H9 (cell line): ENCODE data around the gene CACNA1H. TPM values are rescaled to one million over a fixed set of nuclear protein-coding genes. Genes with fewer than 3 reads are reported as not detected.

ENCODE experiments used
- DNase-seq: peaks from one replicate; pipeline ENCODE4 v3.0.0-alpha.2; 2017
- H2AFZ ChIP-seq: one replicate; pipeline ENCODE4 v1.6.1; 2013; ENCODE audit warnings: mild to moderate bottlenecking, low read length, control low read depth, moderate library complexity
- H2AK5ac ChIP-seq: 2 replicates; pipeline ENCODE4 v1.6.1; 2013; ENCODE audit warnings: low read length, control low read depth, mixed read lengths; ENCODE audit not compliant: insufficient read length
- H2BK120ac ChIP-seq: one replicate; pipeline ENCODE4 v1.6.1; 2013; ENCODE audit warnings: low read depth, mild to moderate bottlenecking, low read length, control low read depth, inconsistent platforms; ENCODE audit not compliant: poor library complexity, severe bottlenecking
- H2BK12ac ChIP-seq: 2 replicates; pipeline ENCODE4 v1.6.1; 2013; ENCODE audit warnings: low read length, control low read depth, mixed read lengths, low read depth; ENCODE audit not compliant: insufficient read length
- H2BK15ac ChIP-seq: 2 replicates; pipeline ENCODE4 v1.6.1; 2013; ENCODE audit warnings: low read depth, low read length, control low read depth
- H2BK20ac ChIP-seq: one replicate; pipeline ENCODE4 v1.6.1; 2013; ENCODE audit warnings: low read depth, mild to moderate bottlenecking, low read length, control low read depth, inconsistent platforms; ENCODE audit not compliant: poor library complexity, severe bottlenecking
- H2BK5ac ChIP-seq: 2 replicates; pipeline ENCODE4 v1.6.1; 2013; ENCODE audit warnings: low read length, control low read depth, mixed read lengths; ENCODE audit not compliant: insufficient read length
- H3K14ac ChIP-seq: 2 replicates; pipeline ENCODE4 v1.6.1; 2013; ENCODE audit warnings: low read length, control low read depth; ENCODE audit not compliant: insufficient read depth
- H3K18ac ChIP-seq: 2 replicates; pipeline ENCODE4 v1.6.1; 2013; ENCODE audit warnings: low read depth, mild to moderate bottlenecking, mixed read lengths, low read length, control low read depth; ENCODE audit not compliant: insufficient read length
- H3K23ac ChIP-seq: 2 replicates; pipeline ENCODE4 v1.6.1; 2013; ENCODE audit warnings: low read length, control low read depth, mixed read lengths, low read depth; ENCODE audit not compliant: insufficient read length
- H3K23me2 ChIP-seq: 2 replicates; pipeline ENCODE4 v1.6.1; 2013; ENCODE audit warnings: low read depth, mild to moderate bottlenecking, mixed read lengths, low read length, control low read depth; ENCODE audit not compliant: insufficient read length, poor library complexity, severe bottlenecking
- H3K27ac ChIP-seq: 2 replicates; pipeline ENCODE4 v1.5.1; 2013; ENCODE audit warnings: low read length, control low read depth, mixed read lengths, low read depth; ENCODE audit not compliant: insufficient read length
- H3K27me3 ChIP-seq: 2 replicates; pipeline ENCODE4 v1.6.1; 2013; ENCODE audit warnings: low read length, control low read depth, inconsistent platforms; ENCODE audit not compliant: insufficient read depth
- H3K4ac ChIP-seq: 2 replicates; pipeline ENCODE4 v1.6.1; 2013; ENCODE audit warnings: low read depth, mild to moderate bottlenecking, control low read depth, inconsistent platforms, low read length, moderate library complexity
- H3K4me1 ChIP-seq: 2 replicates; pipeline ENCODE4 v1.6.1; 2013; ENCODE audit warnings: low read length, control low read depth, inconsistent platforms; ENCODE audit not compliant: insufficient read depth
- H3K4me2 ChIP-seq: 2 replicates; pipeline ENCODE4 v1.6.1; 2013; ENCODE audit warnings: low read length, control low read depth, mixed read lengths; ENCODE audit not compliant: insufficient read length, insufficient read depth
- H3K56ac ChIP-seq: 2 replicates; pipeline ENCODE4 v1.6.1; 2013; ENCODE audit warnings: low read depth, mild to moderate bottlenecking, mixed read lengths, low read length, control low read depth; ENCODE audit not compliant: insufficient read length
- H3K79me1 ChIP-seq: 2 replicates; pipeline ENCODE4 v1.6.1; 2013; ENCODE audit warnings: low read depth, mild to moderate bottlenecking, moderate library complexity, low read length, control low read depth, inconsistent platforms; ENCODE audit not compliant: insufficient read depth, poor library complexity, severe bottlenecking
- H3K79me2 ChIP-seq: 2 replicates; pipeline ENCODE4 v1.6.1; 2013; ENCODE audit warnings: low read length, control low read depth, inconsistent platforms; ENCODE audit not compliant: insufficient read depth
- H3K9ac ChIP-seq: 2 replicates; pipeline ENCODE4 v1.6.1; 2013; ENCODE audit warnings: low read length, control low read depth, mixed read lengths; ENCODE audit not compliant: insufficient read length; ENCODE audit errors: extremely low read depth
- H3K9me3 ChIP-seq: one replicate; pipeline ENCODE4 v1.6.1; 2013; ENCODE audit warnings: low read depth, low read length, inconsistent platforms; ENCODE audit not compliant: control insufficient read depth
- H3T11ph ChIP-seq: one replicate; pipeline ENCODE4 v1.6.1; 2013; ENCODE audit warnings: mild to moderate bottlenecking, low read length, control low read depth, inconsistent platforms
- H4K20me1 ChIP-seq: one replicate; pipeline ENCODE4 v1.6.1; 2013; ENCODE audit not compliant: control insufficient read depth, insufficient read length, insufficient read depth
- H4K5ac ChIP-seq: 2 replicates; pipeline ENCODE4 v1.6.1; 2013; ENCODE audit warnings: low read depth, mild to moderate bottlenecking, mixed read lengths, low read length, control low read depth; ENCODE audit not compliant: insufficient read length
- H4K8ac ChIP-seq: replicated peaks from 2 replicates; pipeline ENCODE4 v1.6.1; 2013; ENCODE audit warnings: low read length, control low read depth, mixed read lengths, low read depth; ENCODE audit not compliant: insufficient read length
- H4K91ac ChIP-seq: 2 replicates; pipeline ENCODE4 v1.6.1; 2013; ENCODE audit warnings: low read depth, mild to moderate bottlenecking, moderate library complexity, mixed read lengths, low read length, control low read depth; ENCODE audit not compliant: insufficient read length
- H3K27ac Mint-ChIP-seq, 3 experiments: 2 replicates in 2 of 3; 3 replicates in 1 of 3; pipeline ENCODE4 v1.8.0; 2020 to 2021; ENCODE audit warnings: mixed read lengths in 3 of 3, mild to moderate bottlenecking in 1 of 3, moderate library complexity in 1 of 3
- H3K27me3 Mint-ChIP-seq: 2 replicates; pipeline ENCODE4 v1.8.0; 2021; ENCODE audit warnings: low read depth, mild to moderate bottlenecking, moderate library complexity, mixed read lengths
- H3K36me3 Mint-ChIP-seq, 3 experiments: 2 replicates in 2 of 3; 3 replicates in 1 of 3; pipeline ENCODE4 v1.8.0; 2020 to 2021; ENCODE audit warnings: low read depth in 3 of 3, mixed read lengths in 3 of 3; ENCODE audit not compliant: insufficient read depth in 1 of 3
- H3K4me1 Mint-ChIP-seq, 2 experiments: 2 replicates each; pipeline ENCODE4 v1.8.0; 2020; ENCODE audit warnings: mixed read lengths in 2 of 2
- H3K4me3 Mint-ChIP-seq, 2 experiments: 2 replicates in 1 of 2; 3 replicates in 1 of 2; pipeline ENCODE4 v1.8.0; 2020 to 2021; ENCODE audit warnings: mild to moderate bottlenecking in 2 of 2, mixed read lengths in 2 of 2, moderate library complexity in 1 of 2
- H3K9me3 Mint-ChIP-seq, 2 experiments: 2 replicates in 1 of 2; 3 replicates in 1 of 2; pipeline ENCODE4 v1.8.0; 2020; ENCODE audit warnings: mild to moderate bottlenecking in 2 of 2, mixed read lengths in 2 of 2, moderate library complexity in 1 of 2
- CTCF ChIP-seq: fragments of 200-600 bp; sonication (generic); conservative IDR thresholded peaks from 3 replicates; pipeline ENCODE4 v1.8.0; 2021; ENCODE audit warnings: antibody characterized with exemption, mild to moderate bottlenecking
- WGBS: extraction: QIAGEN DNeasy Blood & Tissue Kit; methylation state at CpG from one replicate; pipeline ENCODE4 v1.1.7; 2013; ENCODE audit warnings: missing lambda C conversion rate, low lambda C conversion rate, mixed read lengths; ENCODE audit not compliant: insufficient read length; ENCODE audit errors: extremely low coverage; 5-methylcytosine and 5-hydroxymethylcytosine counted together
- total RNA-seq: library from RNA; stranded (reverse); gene quantifications from 2 replicates; pipeline ENCODE4 v1.2.1, GENCODE V29; 2021

Gene CACNA1H
- total RNA-seq, 1 experiment from 2014 or later: 43.3 TPM

DNA sequence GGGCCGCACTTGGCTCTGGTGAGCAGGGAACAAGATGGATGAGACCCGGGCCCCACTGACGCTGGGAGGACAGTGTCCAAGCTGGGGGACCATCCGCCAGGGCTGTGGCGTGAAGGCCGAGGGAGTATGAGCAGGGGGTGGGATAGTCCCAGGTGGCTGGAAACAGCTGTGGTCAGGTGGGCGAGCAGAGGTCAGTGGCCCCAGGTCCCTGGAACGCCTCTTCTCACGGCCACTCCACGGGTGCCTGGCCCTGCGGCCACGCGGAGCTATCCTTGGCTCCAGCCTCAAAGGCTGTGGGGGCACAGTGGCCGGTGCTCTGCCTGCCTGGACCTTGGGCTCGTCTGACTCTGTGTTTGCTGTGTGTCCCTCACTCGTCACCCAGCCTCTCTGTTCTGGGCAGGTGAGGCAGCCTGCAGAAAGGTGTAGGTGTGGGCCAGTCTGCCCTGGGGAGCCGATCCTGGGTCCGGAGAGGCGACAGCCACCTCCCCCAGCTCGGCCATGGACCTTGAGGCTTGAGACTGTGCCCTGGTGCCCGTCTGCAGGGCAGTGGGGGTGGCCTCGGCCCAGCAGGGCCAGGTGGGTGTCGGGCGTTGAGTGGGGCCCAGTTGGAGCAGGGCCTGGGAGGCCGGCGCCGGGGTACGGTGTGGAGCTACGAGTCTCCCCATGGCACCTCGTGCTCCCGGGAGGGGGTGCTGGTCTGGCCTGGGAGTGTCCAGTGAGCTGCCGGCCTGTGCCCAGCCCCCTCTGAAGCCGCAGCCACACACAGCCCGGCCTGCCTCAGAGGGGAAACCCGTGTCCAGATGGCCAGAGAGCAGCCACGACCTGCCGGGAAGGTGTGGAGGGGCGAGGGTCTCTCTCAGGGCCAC lies 10.0 kb downstream of the CACNA1H start:
- Histone ChIP-seq H2BK5ac (no peak overlapping the region), H4K8ac (no peak overlapping the region), H4K5ac (no peak overlapping the region), H2BK15ac (no peak overlapping the region), H2BK120ac (no peak overlapping the region), H3K79me1 (no peaks in the 10 kb centered on the region), H3K27me3 (no peaks in the 10 kb centered on the region), H3K56ac (no peak overlapping the region), H3K4ac (no peak overlapping the region; the same call in 1 of the 2 replicates), H3K4me2 (no peak overlapping the region), H2AK5ac (no peak overlapping the region), H3K23me2 (no peaks in the 10 kb centered on the region), H3K79me2 (no peaks in the 10 kb centered on the region), H2BK20ac (no peak overlapping the region), H3K18ac (peak overlapping the region; percentile 12), H4K91ac (no peak overlapping the region), H4K20me1 (no peaks in the 10 kb centered on the region), H3T11ph (no peak overlapping the region), H2BK12ac (no peak overlapping the region), H3K27ac (no peak overlapping the region), H3K9ac (no peak overlapping the region), H2AFZ (no peak overlapping the region), H3K14ac (no peak overlapping the region), H3K23ac (no peak overlapping the region), H3K9me3 (no peaks in the 10 kb centered on the region), H3K4me1 (no peaks in the 10 kb centered on the region)
- TF ChIP-seq CTCF: no peak
- Mint-ChIP-seq H3K4me1 (peaks cover 4 to 9% of the 10 kb centered on the region in 2 experiments; a peak in 3 of 4 replicates), H3K27ac (no peak overlapping the region; a peak in 1 of 7 replicates), H3K27me3 (no peaks in the 10 kb centered on the region), H3K9me3 (no peaks in the 10 kb centered on the region), H3K36me3 (peaks cover 0 to 2% (median 0%) of the 10 kb centered on the region in 3 experiments; a peak in 3 of 7 replicates), H3K4me3 (no peak overlapping the region)
- DNase-seq: no peak
- no CpG with 5 or more reads among the region's 38 CpGs for WGBS
